Measurements from ENCODE around the gene FAM53B. TPM values are rescaled to one million over a fixed set of nuclear protein-coding genes. Genes with fewer than 3 reads are reported as not detected.

The FAM53B gene
- total RNA-seq, 4 donors from 2014 or later = 60.8 to 84.8 (median 78.8) TPM

GRCh38 chr10:124765256-124765655, 21.1 kb upstream of the FAM53B start:
- 76 to 81% methylated on average over 2 of the region's 2 CpGs for WGBS, 2 donors
- TF ChIP-seq POLR2A (IDR thresholded peaks at IDR 0.05) (no peak), EP300 (IDR thresholded peaks at IDR 0.05) (no peak), CTCF (IDR thresholded peaks at IDR 0.05) (no peak)
- H3K4me3 ChIP-seq = no peak overlapping the region
- no peaks in the 10 kb centered on the region for H3K27me3 ChIP-seq
- H3K4me1 ChIP-seq = no peaks in the 10 kb centered on the region
- no peaks in the 10 kb centered on the region for H3K9me3 ChIP-seq
- no peak for DNase-seq (ENCODE audit: low spot score in 2 of 2)
- peaks cover 0 to 58% (median 0%) of the 10 kb centered on the region in 3 donors for H3K36me3 ChIP-seq
- no peak overlapping the region for H3K27ac ChIP-seq

- Histone ChIP-seq H3K36me3 (peaks cover 0 to 58% (median 0%) of the 10 kb centered on the region in 3 donors), H3K27ac (no peak overlapping the region), H3K4me3 (no peak overlapping the region), H3K4me1 (no peaks in the 10 kb centered on the region), H3K9me3 (no peaks in the 10 kb centered on the region), H3K27me3 (no peaks in the 10 kb centered on the region)
- WGBS, 2 donors = 91 to 94% methylated on average over 1 of the region's 1 CpG
- TF ChIP-seq CTCF (IDR thresholded peaks at IDR 0.05) (no peak), POLR2A (IDR thresholded peaks at IDR 0.05) (no peak), EP300 (IDR thresholded peaks at IDR 0.05) (no peak)
- no peak for DNase-seq (ENCODE audit: low spot score in 2 of 2)
Observed at GRCh38 chr10:124763267-124763666, 19.1 kb upstream of the FAM53B start.

- TF ChIP-seq POLR2A (IDR thresholded peaks at IDR 0.05) (no peak), CTCF (IDR thresholded peaks at IDR 0.05) (no peak), EP300 (IDR thresholded peaks at IDR 0.05) (no peak)
- Histone ChIP-seq H3K27ac (no peak overlapping the region), H3K4me3 (no peak overlapping the region), H3K36me3 (peaks cover 0 to 50% (median 0%) of the 10 kb centered on the region in 3 donors), H3K9me3 (no peaks in the 10 kb centered on the region), H3K27me3 (no peaks in the 10 kb centered on the region), H3K4me1 (peaks cover 0 to 9% (median 2%) of the 10 kb centered on the region in 4 donors)
- 86 to 89% methylated on average over 5 of the region's 5 CpGs for WGBS, 2 donors
- DNase-seq (ENCODE audit: low spot score in 2 of 2) = no peak
Observed at GRCh38 chr10:124762281-124762680, 18.1 kb upstream of the FAM53B start.

GRCh38 chr10:124756156-124756903, 12.2 kb upstream of the FAM53B start:
- H3K4me3 ChIP-seq = no peak overlapping the region
- H3K27ac ChIP-seq = peak overlapping the region in 2 of 4 donors; percentile 52 to 68
- peaks cover 0 to 22% (median 6%) of the 10 kb centered on the region in 4 donors for H3K4me1 ChIP-seq
- 57 to 65% methylated on average over 5 of the region's 5 CpGs for WGBS, 2 donors
- H3K27me3 ChIP-seq = no peaks in the 10 kb centered on the region
- TF ChIP-seq POLR2A (IDR thresholded peaks at IDR 0.05) = no peak
- TF ChIP-seq CTCF (IDR thresholded peaks at IDR 0.05) = no peak
- no peak for TF ChIP-seq EP300 (IDR thresholded peaks at IDR 0.05)
- peaks cover 0 to 32% (median 0%) of the 10 kb centered on the region in 3 donors for H3K36me3 ChIP-seq
- no peak for DNase-seq (ENCODE audit: low spot score in 2 of 2)
- no peaks in the 10 kb centered on the region for H3K9me3 ChIP-seq

GRCh38 chr10:124755581-124755980, 11.4 kb upstream of the FAM53B start:
- DNase-seq (ENCODE audit: low spot score in 2 of 2) = no peak
- Histone ChIP-seq H3K27ac (no peak overlapping the region), H3K4me1 (peaks cover 0 to 22% (median 6%) of the 10 kb centered on the region in 4 donors), H3K4me3 (no peak overlapping the region), H3K27me3 (no peaks in the 10 kb centered on the region), H3K36me3 (peaks cover 0 to 27% (median 0%) of the 10 kb centered on the region in 3 donors), H3K9me3 (no peaks in the 10 kb centered on the region)
- WGBS, 2 donors = 82% methylated on average over 2 of the region's 2 CpGs
- no peak for TF ChIP-seq POLR2A (IDR thresholded peaks at IDR 0.05)
- TF ChIP-seq CTCF (IDR thresholded peaks at IDR 0.05) = no peak
- no peak for TF ChIP-seq EP300 (IDR thresholded peaks at IDR 0.05)

Measured in tibial nerve (tissue), 4 donors.